Lung (tissue), 12 donors: ENCODE results near the gene RABL6. TPM values are rescaled to one million over a fixed set of nuclear protein-coding genes. Genes with fewer than 3 reads are reported as not detected.
"Not testable (repeated sequence)": the region's sequence is repeated elsewhere in the genome, so short reads cannot be mapped to it uniquely, and the experiment has no call there.

Experiments used
- ATAC-seq: fragments of 200-7000 bp; cut with Tn5 transposase; one replicate; pipeline ENCODE4 v1.9.1; 2020; ENCODE audit warnings: moderate number of reproducible peaks; ENCODE audit not compliant: insufficient read depth, low FRiP score
- DNase-seq, 3 donors: peaks; one replicate each; pipeline ENCODE4 v3.0.0-alpha.2; 2013 to 2017
- H3K27ac ChIP-seq, 2 donors: one replicate each; pipeline ENCODE4 v1.5.1; 2013; ENCODE audit warnings: mild to moderate bottlenecking in 2 of 2, moderate library complexity in 2 of 2, control low read depth in 1 of 2, inconsistent platforms in 1 of 2, low read depth in 1 of 2, low read length in 1 of 2
- H3K27me3 ChIP-seq, 3 donors: one replicate each; pipeline ENCODE4 v1.5.1; 2013; ENCODE audit warnings: low read length in 2 of 3; ENCODE audit not compliant: control insufficient read depth in 3 of 3, insufficient read depth in 3 of 3
- H3K36me3 ChIP-seq, 4 donors: one replicate each; pipeline ENCODE4 v1.5.1; 2013; ENCODE audit warnings: low read length in 4 of 4, mild to moderate bottlenecking in 1 of 4, moderate library complexity in 1 of 4; ENCODE audit not compliant: control insufficient read depth in 4 of 4, insufficient read depth in 4 of 4
- H3K4me1 ChIP-seq, 5 donors: one replicate each; pipeline ENCODE4 v1.5.1; 2013; ENCODE audit warnings: low read length in 5 of 5, mild to moderate bottlenecking in 2 of 5, moderate library complexity in 1 of 5; ENCODE audit not compliant: control insufficient read depth in 5 of 5, insufficient read depth in 5 of 5
- H3K4me3 ChIP-seq: one replicate; pipeline ENCODE4 v1.5.1; 2013; ENCODE audit warnings: mild to moderate bottlenecking, control low read depth, moderate library complexity
- H3K9ac ChIP-seq, 2 donors: one replicate each; pipeline ENCODE4 v1.5.1; 2013; ENCODE audit warnings: low read length in 2 of 2, control low read depth in 1 of 2; ENCODE audit not compliant: insufficient read depth in 1 of 2
- H3K9me3 ChIP-seq, 4 donors: one replicate each; pipeline ENCODE4 v1.5.1; 2013; ENCODE audit warnings: low read length in 3 of 4, mild to moderate bottlenecking in 1 of 4, moderate library complexity in 1 of 4; ENCODE audit not compliant: control insufficient read depth in 4 of 4, insufficient read depth in 3 of 4
- WGBS, 2 donors: extraction: QIAGEN DNeasy Blood & Tissue Kit; methylation state at CpG; one replicate each; pipeline ENCODE4 v1.1.7; 2013; 5-methylcytosine and 5-hydroxymethylcytosine counted together
- polyA plus RNA-seq, 2 donors: library from polyadenylated mRNA; stranded (reverse); fragments of 200-250 nt; gene quantifications; one replicate each; pipeline ENCODE4 v1.2.1, GENCODE V29; 2013
- total RNA-seq, 2 donors: library from RNA; depleted of rRNA in 1 of 2; stranded (reverse); fragments of >200 nt in 1 of 2; gene quantifications; one replicate each; pipeline ENCODE4 v1.2.1, GENCODE V29; 2014 to 2021
- TF ChIP-seq, protein P1 (sequence below): IDR thresholded peaks from 2 replicates; pipeline ENCODE4 v1.5.1; 2012; ENCODE audit warnings: mild to moderate bottlenecking; ENCODE audit errors: control extremely low read depth, extremely low read depth
- donor health status: control.
- donor health status: control.
- donor health status: Bipolar disorder and iron deficiency.
- donor health status: healthy.
- donor health status: DM: yes; HTN: yes; CAD: no.

RABL6 gene
- total and polyA plus RNA-seq, 4 donors = 36.4 to 87.8 (median 62.2) TPM

DNA sequence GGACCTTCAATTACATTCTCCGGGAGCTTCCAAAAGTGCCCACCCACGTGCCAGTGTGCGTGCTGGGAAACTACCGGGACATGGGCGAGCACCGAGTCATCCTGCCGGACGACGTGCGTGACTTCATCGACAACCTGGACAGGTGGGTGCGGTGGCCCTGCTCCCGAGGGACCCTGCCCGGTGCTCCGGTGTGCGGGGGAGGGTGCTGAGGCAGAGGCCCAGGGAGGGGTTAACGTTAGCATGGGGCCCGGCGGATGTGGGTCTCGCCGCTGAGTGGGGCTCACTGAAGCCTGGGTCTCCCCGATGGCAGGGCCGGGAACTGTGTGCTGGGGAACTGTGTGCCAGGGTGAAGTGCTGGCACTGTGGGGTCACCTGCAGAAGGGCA is 24.0 kb downstream of the RABL6 start:
- Histone ChIP-seq H3K9ac (no peak overlapping the region), H3K4me3 (no peak overlapping the region), H3K9me3 (no peaks in the 10 kb centered on the region), H3K36me3 (peaks cover 0 to 72% (median 12%) of the 10 kb centered on the region in 4 donors), H3K27ac (no peak overlapping the region), H3K4me1 (no peaks in the 10 kb centered on the region), H3K27me3 (no peaks in the 10 kb centered on the region)
- ATAC-seq (no peak), DNase-seq (no peak)
- 94 to 97% methylated on average over 23 of the region's 23 CpGs for WGBS, 2 donors
- TF ChIP-seq, protein P1, sequence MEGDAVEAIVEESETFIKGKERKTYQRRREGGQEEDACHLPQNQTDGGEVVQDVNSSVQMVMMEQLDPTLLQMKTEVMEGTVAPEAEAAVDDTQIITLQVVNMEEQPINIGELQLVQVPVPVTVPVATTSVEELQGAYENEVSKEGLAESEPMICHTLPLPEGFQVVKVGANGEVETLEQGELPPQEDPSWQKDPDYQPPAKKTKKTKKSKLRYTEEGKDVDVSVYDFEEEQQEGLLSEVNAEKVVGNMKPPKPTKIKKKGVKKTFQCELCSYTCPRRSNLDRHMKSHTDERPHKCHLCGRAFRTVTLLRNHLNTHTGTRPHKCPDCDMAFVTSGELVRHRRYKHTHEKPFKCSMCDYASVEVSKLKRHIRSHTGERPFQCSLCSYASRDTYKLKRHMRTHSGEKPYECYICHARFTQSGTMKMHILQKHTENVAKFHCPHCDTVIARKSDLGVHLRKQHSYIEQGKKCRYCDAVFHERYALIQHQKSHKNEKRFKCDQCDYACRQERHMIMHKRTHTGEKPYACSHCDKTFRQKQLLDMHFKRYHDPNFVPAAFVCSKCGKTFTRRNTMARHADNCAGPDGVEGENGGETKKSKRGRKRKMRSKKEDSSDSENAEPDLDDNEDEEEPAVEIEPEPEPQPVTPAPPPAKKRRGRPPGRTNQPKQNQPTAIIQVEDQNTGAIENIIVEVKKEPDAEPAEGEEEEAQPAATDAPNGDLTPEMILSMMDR = no peak

DNA sequence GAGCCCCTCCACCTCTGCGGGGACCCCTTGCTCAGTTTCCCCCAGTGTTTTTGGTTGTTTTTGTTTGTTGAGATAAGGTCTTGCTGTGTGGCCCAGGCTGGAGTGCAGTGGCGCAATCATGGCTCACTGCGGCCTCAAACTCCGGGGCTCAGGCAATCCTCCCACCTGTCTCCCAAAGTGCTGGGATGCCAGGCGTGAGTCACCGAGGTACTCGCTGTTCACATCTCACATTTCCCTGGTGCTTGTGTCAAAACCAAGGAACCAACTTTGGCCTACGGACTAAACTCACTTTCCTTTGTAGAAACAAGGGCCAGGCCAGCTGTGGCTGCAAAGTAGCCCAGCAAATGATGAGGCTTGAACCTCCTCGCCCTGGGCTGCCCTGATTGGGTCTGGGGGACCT is 24.8 kb downstream of the RABL6 start:
- Histone ChIP-seq H3K36me3 (peaks cover 0 to 64% (median 12%) of the 10 kb centered on the region in 4 donors), H3K27me3 (no peaks in the 10 kb centered on the region), H3K4me1 (no peaks in the 10 kb centered on the region), H3K27ac (no peak overlapping the region), H3K4me3 (no peak overlapping the region), H3K9ac (no peak overlapping the region), H3K9me3 (no peaks in the 10 kb centered on the region)
- 88 to 92% methylated on average over 9 of the region's 9 CpGs for WGBS, 2 donors
- TF ChIP-seq, protein P1 = no peak
- DNase-seq (no peak), ATAC-seq (no peak)

DNA sequence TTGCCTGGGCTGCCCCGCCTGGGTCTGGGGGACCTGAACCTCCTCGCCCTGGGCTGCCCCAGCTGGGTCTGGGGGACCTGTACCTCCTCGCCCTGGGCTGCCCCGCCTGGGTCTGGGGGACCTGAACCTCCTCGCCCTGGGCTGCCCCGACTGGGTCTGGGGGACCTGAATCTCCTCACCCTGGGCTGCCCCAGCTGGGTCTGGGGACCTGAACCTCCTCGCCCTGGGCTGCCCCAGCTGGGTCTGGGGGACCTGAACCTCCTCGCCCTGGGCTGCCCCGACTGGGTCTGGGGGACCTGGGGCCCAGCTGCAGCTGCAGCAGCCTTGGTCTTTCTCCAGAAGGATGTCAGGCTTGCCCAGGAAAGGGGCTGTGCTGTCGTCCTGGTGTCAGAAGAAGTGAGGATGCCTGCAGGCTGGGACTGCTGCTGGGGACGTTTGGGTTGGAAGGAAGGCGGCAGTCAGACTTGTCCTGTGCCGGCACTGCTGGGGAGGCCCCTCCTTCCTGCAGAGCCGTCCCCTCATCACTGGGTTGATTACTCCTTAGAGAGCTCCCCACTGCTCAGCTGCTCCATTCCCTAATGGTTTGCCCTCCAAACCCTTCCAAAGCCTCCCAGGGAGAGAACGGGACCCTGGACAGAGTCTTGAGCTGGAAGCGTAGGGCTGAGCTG is 25.8 kb downstream of the RABL6 start:
- H3K27ac ChIP-seq, H3K4me3 ChIP-seq, H3K9me3 ChIP-seq, H3K4me1 ChIP-seq, H3K9ac ChIP-seq, H3K27me3 ChIP-seq, DNase-seq, ATAC-seq: not testable (repeated sequence)
- WGBS, 2 donors = 91 to 92% methylated on average over 15 to 16 of the region's 16 CpGs
- H3K36me3 ChIP-seq = peaks cover 0 to 64% (median 11%) of the 10 kb centered on the region in 4 donors

DNA sequence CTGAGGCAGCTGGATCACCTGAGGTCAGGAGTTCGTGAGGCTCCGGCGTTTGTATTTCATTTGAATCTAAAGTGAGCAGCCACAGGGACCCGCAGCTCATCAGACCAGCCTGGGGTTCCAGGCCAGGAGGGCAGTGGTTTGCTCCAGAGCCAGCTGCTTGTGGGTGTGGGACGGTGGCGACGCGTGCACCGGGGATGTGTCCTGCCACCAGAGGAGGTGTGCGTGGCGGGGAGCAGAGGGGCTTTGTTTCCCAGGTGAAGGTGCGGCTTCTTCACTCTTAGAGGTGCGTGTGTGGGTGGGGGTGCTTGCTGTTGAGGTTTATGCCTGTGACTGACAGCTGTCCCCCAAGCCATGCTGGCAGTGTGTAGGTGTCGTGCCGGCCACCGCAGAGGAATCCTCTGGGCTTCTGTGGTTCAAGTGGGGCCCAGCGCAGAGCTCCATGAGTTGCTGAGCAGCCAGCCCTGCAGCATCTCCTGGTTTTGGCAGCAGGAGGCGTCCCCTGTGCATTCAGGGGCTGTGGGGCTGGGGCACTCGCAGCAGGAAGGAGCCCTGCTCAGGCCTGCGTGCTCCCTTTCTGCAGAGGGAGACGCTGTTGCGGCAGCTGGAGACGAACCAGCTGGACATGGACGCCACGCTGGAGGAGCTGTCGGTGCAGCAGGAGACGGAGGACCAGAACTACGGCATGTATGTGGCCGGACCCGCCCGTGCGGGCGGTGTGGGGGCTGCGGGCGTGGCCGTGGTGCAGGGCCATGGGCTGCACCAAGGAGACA is 27.6 kb downstream of the RABL6 start:
- peaks cover 0 to 61% (median 3%) of the 10 kb centered on the region in 4 donors for H3K36me3 ChIP-seq
- peaks cover 0 to 4% (median 0%) of the 10 kb centered on the region in 5 donors for H3K4me1 ChIP-seq
- H3K9me3 ChIP-seq = no peaks in the 10 kb centered on the region
- H3K4me3 ChIP-seq = no peak overlapping the region
- H3K27ac ChIP-seq = no peak overlapping the region
- H3K9ac ChIP-seq = no peak overlapping the region
- TF ChIP-seq, protein P1 = no peak
- no peaks in the 10 kb centered on the region for H3K27me3 ChIP-seq
- ATAC-seq = no peak
- 95% methylated on average over 36 of the region's 36 CpGs for WGBS, 2 donors
- no peak for DNase-seq
